ENCODE data around the gene FSTL5. TPM values are rescaled to one million over a fixed set of nuclear protein-coding genes. Genes with fewer than 3 reads are reported as not detected.
A peak's percentile ranks its signal among the peaks of the same experiment; 100 is the strongest.

Gene FSTL5
- total and polyA plus RNA-seq, 2 donors (not counting 3 experiments of a cell fraction or from before 2014, with no cell fraction given), result 1.3 to 1.9 TPM

DNA sequence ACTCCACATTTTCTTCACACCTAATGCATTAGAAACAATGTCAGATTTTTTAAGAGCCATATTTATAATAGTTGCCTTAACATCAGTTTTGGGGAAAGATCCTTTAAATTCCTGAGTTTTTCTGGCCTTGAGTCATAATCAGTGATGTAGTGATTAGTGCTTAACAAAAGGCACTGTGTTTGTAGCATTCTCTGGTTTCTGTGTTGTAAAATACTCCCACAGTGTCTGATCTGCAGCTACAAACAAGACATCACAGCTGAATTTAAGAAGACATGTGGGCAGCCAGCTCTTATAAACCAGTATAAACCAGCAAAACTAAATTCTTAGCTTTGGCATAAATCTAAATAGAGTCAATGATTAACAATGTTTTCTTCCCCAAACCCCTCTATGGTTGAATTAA lies 233.8 kb downstream of the FSTL5 start:
- no peak for FAIRE-seq
- Histone ChIP-seq H3K9me1 (replicated peaks; ENCODE audit: control insufficient read depth, extremely low read depth, insufficient read depth, low read length) (no peaks in the 10 kb centered on the region), H3K4me2 (ENCODE audit: insufficient read depth, low read length) (no peak overlapping the region), H3K9ac (replicated peaks; ENCODE audit: extremely low read depth, insufficient read depth, low read length) (no peak overlapping the region), H3K36me3 (ENCODE audit: control insufficient read depth in 2 of 2, extremely low read depth in 1 of 2, insufficient read depth in 2 of 2, low read length in 2 of 2) (no peaks in the 10 kb centered on the region), H3K9me3 (replicated peaks; ENCODE audit: control insufficient read depth, insufficient read depth, low read length) (no peaks in the 10 kb centered on the region), H3K4me3 (replicated peaks in 1 of 3; ENCODE audit: insufficient read depth in 1 of 3, low read depth in 1 of 3, low read length in 3 of 3) (no peak overlapping the region), H3K27ac (ENCODE audit: insufficient read depth, low read depth, low read length) (no peak overlapping the region), H4K20me1 (replicated peaks; ENCODE audit: control insufficient read depth, extremely low read depth, insufficient read depth, low read length) (no peaks in the 10 kb centered on the region), H3K4me1 (ENCODE audit: control insufficient read depth, extremely low read depth, insufficient read depth, low read length) (peaks cover 10% of the 10 kb centered on the region), H2AFZ (ENCODE audit: low read depth, low read length) (peak overlapping the region; percentile 68), H3K79me2 (ENCODE audit: control insufficient read depth, insufficient read depth, low read length) (no peaks in the 10 kb centered on the region), H3K27me3 (ENCODE audit: control insufficient read depth in 2 of 2, insufficient read depth in 2 of 2, low read length in 2 of 2) (no peaks in the 10 kb centered on the region)
- dilution Hi-C loops (cut with MboI; ENCODE audit: extremely low pct_ligation_motif_present, low sequenced_read_pairs), result no loop called here
- CTCF ChIA-PET, result interaction anchor here (1.5 kb wide), 1 partner anchor 366 kb away, joined by 4 read pairs; no protein-coding TSS in a partner anchor
- peak; percentile 20 for DNase-seq (ENCODE audit: low read depth, low spot score)
- TF ChIP-seq MAX (IDR thresholded peaks at IDR 0.05; ENCODE audit: insufficient read depth, insufficient read length) (no peak), POLR2AphosphoS5 (IDR thresholded peaks at IDR 0.05; ENCODE audit: insufficient read depth, low read depth, low read length) (no peak), CTCF (IDR thresholded peaks at IDR 0.05; ENCODE audit: extremely low read depth in 1 of 2, insufficient read depth in 1 of 2, low read depth in 1 of 2, low read length in 2 of 2) (no peak), GATA2 (IDR thresholded peaks at IDR 0.05; ENCODE audit: insufficient read depth, insufficient read length, low read depth, low read length) (no peak)
- POLR2A ChIA-PET, result no interaction called here
- intact Hi-C loops (cut with micrococcal nuclease), result no loop called here
- BruUV-seq (replicated peaks), result no TSS peak

Data from endothelial cell of umbilical vein (primary cell).